HCT116 (cell line): ENCODE data around the gene DMBX1.

Experiments
- EZH2phosphoT487 ChIP-seq: fragments of 200-600 bp; IDR thresholded peaks from 2 replicates; pipeline ENCODE4 v1.6.1; 2018; ENCODE audit warnings: antibody characterized with exemption, borderline replicate concordance
- POLR2A ChIP-seq: IDR thresholded peaks from 2 replicates; pipeline ENCODE4 v1.7.0; 2011; ENCODE audit warnings: borderline replicate concordance; ENCODE audit not compliant: insufficient read depth, insufficient read length; ENCODE audit errors: extremely low read depth
- RAD21 ChIP-seq: IDR thresholded peaks from 2 replicates; pipeline ENCODE4 v1.6.1; 2012; ENCODE audit warnings: low read depth, mild to moderate bottlenecking
- SP1 ChIP-seq: IDR thresholded peaks from 2 replicates; pipeline ENCODE4 v1.6.1; 2012; ENCODE audit warnings: low read depth
- YY1 ChIP-seq: IDR thresholded peaks from 2 replicates; pipeline ENCODE4 v1.6.1; 2011; ENCODE audit warnings: low read length, low read depth, moderate library complexity, mild to moderate bottlenecking; ENCODE audit not compliant: insufficient replicate concordance; ENCODE audit errors: extremely low read depth
- TF ChIP-seq, protein P1 (sequence below), 3 experiments: fragments of 200-600 bp in 1 of 3; sonication (generic) in 1 of 3; IDR thresholded peaks in 2 of 3; conservative IDR thresholded peaks in 1 of 3; 2 replicates each; pipeline ENCODE4 v1.5.1; 2012 to 2017; ENCODE audit warnings: low read depth in 2 of 3, low read length in 2 of 3, antibody characterized with exemption in 1 of 3, borderline replicate concordance in 1 of 3, control low read depth in 1 of 3, mild to moderate bottlenecking in 1 of 3, mixed read lengths in 1 of 3, mixed run types in 1 of 3, moderate library complexity in 1 of 3; ENCODE audit not compliant: insufficient read depth in 1 of 3
- TF ChIP-seq, protein P2 (sequence below): IDR thresholded peaks from 2 replicates; pipeline ENCODE4 v1.6.1; 2012

DNA sequence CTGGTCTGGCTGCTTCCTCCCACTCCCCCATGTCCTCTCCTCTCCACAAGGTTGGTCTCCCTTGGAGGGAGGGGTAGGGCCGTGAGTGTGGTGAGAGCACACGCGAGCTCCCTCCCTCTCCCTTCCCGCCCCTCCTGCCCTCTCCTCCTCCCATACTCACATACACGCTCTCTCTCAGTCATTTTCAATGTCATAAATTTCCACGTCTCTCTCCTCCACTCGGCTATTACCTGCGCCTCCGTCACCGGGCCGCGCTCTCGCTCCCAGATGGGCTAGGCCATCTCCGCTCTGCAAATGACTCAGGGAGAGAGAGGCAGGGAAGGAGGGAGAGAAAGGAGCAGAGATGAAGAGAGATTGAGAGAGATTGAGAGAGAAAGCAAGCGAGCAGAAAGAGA, 36.7 kb upstream of the DMBX1 start:
- TF ChIP-seq, protein P1, sequence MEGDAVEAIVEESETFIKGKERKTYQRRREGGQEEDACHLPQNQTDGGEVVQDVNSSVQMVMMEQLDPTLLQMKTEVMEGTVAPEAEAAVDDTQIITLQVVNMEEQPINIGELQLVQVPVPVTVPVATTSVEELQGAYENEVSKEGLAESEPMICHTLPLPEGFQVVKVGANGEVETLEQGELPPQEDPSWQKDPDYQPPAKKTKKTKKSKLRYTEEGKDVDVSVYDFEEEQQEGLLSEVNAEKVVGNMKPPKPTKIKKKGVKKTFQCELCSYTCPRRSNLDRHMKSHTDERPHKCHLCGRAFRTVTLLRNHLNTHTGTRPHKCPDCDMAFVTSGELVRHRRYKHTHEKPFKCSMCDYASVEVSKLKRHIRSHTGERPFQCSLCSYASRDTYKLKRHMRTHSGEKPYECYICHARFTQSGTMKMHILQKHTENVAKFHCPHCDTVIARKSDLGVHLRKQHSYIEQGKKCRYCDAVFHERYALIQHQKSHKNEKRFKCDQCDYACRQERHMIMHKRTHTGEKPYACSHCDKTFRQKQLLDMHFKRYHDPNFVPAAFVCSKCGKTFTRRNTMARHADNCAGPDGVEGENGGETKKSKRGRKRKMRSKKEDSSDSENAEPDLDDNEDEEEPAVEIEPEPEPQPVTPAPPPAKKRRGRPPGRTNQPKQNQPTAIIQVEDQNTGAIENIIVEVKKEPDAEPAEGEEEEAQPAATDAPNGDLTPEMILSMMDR (IDR thresholded peaks at IDR 0.05 in 2 of 3, conservative IDR thresholded peaks at IDR 0.05 in 1 of 3; ENCODE audit: borderline replicate concordance in 1 of 3, insufficient read depth in 1 of 3, low read depth in 2 of 3, low read length in 2 of 3), result no peak
- no peak for TF ChIP-seq YY1
- TF ChIP-seq EZH2phosphoT487, result no peak
- TF ChIP-seq, protein P2, sequence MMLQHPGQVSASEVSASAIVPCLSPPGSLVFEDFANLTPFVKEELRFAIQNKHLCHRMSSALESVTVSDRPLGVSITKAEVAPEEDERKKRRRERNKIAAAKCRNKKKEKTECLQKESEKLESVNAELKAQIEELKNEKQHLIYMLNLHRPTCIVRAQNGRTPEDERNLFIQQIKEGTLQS, result no peak
- TF ChIP-seq RAD21, result no peak
- TF ChIP-seq POLR2A, result no peak
- no peak for TF ChIP-seq SP1
